Measurements from ENCODE around the gene PLCB3.

PLCB3 gene

DNA sequence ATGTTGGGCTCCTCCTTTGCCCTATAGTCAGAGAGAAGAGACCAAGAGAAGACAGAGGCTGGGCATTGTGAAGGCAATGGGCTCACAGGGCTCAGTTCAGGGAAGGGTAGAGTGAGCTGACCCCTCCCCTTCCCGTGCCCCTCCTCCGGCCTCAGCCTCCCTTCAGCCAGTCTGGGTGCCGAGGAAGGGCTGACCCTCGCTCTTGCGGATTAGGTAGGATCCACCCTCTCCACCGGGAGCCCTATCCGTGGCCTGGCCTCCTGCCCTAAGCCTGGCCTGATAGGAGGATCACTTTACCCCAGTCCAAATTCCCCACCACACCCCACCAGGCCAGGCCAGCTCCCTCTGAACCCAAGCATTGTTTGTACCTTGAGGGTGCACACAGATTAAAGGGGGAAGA, 2.8 kb upstream of the PLCB3 start:
- DNase-seq (ENCODE audit: low spot score): no peak
- in situ Hi-C loops (cut with MboI; ENCODE audit: low pct_unique_long_range_greater_than_20kb, low sequenced_read_pairs, unreplicated experiment): no loop called here
- TF ChIP-seq, protein P1, sequence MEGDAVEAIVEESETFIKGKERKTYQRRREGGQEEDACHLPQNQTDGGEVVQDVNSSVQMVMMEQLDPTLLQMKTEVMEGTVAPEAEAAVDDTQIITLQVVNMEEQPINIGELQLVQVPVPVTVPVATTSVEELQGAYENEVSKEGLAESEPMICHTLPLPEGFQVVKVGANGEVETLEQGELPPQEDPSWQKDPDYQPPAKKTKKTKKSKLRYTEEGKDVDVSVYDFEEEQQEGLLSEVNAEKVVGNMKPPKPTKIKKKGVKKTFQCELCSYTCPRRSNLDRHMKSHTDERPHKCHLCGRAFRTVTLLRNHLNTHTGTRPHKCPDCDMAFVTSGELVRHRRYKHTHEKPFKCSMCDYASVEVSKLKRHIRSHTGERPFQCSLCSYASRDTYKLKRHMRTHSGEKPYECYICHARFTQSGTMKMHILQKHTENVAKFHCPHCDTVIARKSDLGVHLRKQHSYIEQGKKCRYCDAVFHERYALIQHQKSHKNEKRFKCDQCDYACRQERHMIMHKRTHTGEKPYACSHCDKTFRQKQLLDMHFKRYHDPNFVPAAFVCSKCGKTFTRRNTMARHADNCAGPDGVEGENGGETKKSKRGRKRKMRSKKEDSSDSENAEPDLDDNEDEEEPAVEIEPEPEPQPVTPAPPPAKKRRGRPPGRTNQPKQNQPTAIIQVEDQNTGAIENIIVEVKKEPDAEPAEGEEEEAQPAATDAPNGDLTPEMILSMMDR (IDR thresholded peaks at IDR 0.05; ENCODE audit: extremely low read depth, insufficient read depth, missing control alignments): no peak

GRCh38 chr11:64249038-64249437, 2.3 kb upstream of the PLCB3 start:
- no peak for DNase-seq (ENCODE audit: low spot score)
- in situ Hi-C loops (cut with MboI; ENCODE audit: low pct_unique_long_range_greater_than_20kb, low sequenced_read_pairs, unreplicated experiment): no loop called here
- TF ChIP-seq, protein P1 (IDR thresholded peaks at IDR 0.05; ENCODE audit: extremely low read depth, insufficient read depth, missing control alignments): no peak

DNA sequence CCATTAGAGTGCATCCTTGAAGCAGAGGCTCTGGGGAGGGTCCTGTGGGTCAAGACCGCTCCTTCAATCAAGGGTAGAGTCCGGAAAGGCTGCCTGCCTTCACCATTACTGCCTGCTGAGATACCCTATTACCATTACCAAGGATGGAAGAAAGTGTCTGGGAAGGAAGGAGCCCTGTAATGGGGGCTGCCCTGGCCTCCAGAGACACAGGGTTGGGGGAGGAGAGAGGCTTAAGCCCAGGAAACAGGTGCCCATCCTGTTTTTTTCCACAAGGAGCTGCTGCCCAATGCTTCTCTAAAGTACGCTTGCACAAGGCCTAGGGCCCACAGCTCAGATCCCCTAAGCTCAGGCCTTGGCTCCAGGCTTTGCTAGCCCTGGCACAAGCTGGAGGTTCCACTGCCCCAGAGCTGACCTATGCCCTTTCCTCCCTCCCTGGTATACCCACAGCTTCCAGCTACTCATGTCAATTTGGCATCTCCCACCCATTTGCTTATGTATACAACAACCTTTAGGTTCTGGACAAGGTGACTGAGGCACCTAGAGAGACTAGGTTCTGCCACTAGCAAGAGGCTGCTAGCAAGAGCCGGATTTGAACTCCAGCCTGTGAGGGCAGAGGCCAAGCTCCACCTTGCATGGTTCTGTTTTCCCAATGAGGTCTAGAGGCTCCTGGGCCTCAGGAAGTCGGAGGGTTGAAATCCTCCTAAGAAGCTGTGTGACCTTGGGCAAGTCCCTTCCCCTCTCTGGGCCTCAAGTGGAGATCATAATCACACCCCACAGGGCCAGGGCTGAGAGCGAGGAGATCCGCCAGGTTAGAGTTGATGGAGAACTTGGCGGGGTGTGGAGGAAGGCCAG, 1.5 kb upstream of the PLCB3 start:
- in situ Hi-C loops (cut with MboI; ENCODE audit: low pct_unique_long_range_greater_than_20kb, low sequenced_read_pairs, unreplicated experiment): no loop called here
- no peak for DNase-seq (ENCODE audit: low spot score)
- TF ChIP-seq, protein P1 (IDR thresholded peaks at IDR 0.05; ENCODE audit: extremely low read depth, insufficient read depth, missing control alignments): no peak

DNA sequence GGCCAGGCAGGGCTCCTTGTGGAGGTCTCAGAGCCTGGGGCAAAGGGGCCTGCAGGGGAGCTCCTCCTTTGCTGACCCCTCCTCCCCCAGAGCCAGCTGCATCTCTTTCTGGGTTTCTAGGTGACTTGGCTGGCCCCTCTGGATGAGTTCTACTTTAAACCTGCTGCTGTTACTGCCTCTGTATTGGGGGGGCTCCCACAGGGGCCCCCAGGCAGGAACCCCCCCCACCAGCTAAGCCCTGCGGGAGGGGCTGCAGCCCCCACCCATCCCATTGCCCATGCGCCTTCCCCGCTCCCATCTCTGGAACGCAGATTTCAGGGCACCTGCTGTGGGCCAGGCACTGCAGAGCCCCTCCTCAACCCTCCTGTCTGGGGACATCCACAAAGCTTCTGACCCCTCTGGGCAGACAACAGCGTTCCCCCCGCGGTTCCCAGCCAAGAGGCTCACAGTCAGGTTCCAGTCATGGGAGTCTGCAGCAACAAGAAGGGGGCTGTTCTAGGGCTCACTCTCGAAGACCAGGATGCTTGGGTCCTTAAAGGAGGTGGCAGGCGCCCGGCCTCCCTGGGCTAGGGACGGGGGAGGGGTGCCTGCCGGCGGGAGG, 815 bp upstream of the PLCB3 start:
- in situ Hi-C loops (cut with MboI; ENCODE audit: low pct_unique_long_range_greater_than_20kb, low sequenced_read_pairs, unreplicated experiment): no loop called here
- TF ChIP-seq, protein P1 (IDR thresholded peaks at IDR 0.05; ENCODE audit: extremely low read depth, insufficient read depth, missing control alignments): no peak
- DNase-seq (ENCODE audit: low spot score): peak; percentile 29

DNA sequence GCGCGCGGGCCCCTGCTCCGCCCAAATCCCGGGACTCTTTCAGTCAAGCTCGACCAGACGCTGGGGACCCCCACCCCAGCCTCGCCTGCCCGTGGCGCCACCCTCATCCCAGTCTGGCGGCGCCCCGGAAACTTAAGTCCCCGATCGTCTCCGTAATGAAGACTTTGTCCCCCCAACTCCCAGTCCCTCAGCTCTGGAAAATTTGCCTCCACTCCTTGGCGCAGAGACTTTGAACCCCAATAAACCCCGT, 348 bp downstream of the PLCB3 start:
- no peak for DNase-seq (ENCODE audit: low spot score)
- in situ Hi-C loops (cut with MboI; ENCODE audit: low pct_unique_long_range_greater_than_20kb, low sequenced_read_pairs, unreplicated experiment): no loop called here

GRCh38 chr11:64252003-64252872, 908 bp downstream of the PLCB3 start:
- TF ChIP-seq, protein P1 (IDR thresholded peaks at IDR 0.05; ENCODE audit: extremely low read depth, insufficient read depth, missing control alignments): peak; percentile 40
- DNase-seq (ENCODE audit: low spot score): peak; percentile 70

More for the DNA sequence above, 348 bp downstream of the PLCB3 start:
- TF ChIP-seq, protein P1 (IDR thresholded peaks at IDR 0.05; ENCODE audit: extremely low read depth, insufficient read depth, missing control alignments): no peak

More at GRCh38 chr11:64252003-64252872, 908 bp downstream of the PLCB3 start:
- in situ Hi-C loops (cut with MboI; ENCODE audit: low pct_unique_long_range_greater_than_20kb, low sequenced_read_pairs, unreplicated experiment): no loop called here
